ENCODE results near the gene CACNA1C. TPM values are rescaled to one million over a fixed set of nuclear protein-coding genes. Genes with fewer than 3 reads are reported as not detected.

CACNA1C gene
- total and polyA plus RNA-seq, 2 donors (not counting 1 experiment from before 2014, with no cell fraction given) = 7.6 to 11.4 TPM

DNA sequence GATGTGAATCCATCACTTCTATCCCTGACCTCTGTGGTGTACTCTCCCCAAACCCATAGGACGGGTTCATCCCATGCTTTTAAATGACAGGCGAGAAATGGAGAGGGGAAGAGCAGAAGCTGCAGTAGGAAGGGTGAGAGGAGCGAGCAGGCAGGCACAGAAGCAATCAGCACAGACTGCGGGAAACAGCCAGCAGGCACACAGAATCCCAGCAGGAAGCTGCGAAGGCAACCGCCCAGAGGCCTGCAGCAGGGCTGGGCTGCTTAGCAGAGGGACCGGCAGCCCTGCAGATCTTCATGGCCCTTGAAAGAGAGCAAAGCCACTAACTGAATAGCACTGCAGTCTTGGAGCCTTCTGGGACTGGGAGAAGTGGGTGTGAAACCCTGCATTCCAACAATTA lies 455.0 kb downstream of the CACNA1C start:
- no peak for DNase-seq (ENCODE audit: low read depth in 2 of 2)
- no peaks in the 10 kb centered on the region for H3K36me3 ChIP-seq (ENCODE audit: control insufficient read depth, insufficient read depth, low read length)
- H3K9ac ChIP-seq (ENCODE audit: insufficient read depth, low read length) = no peak overlapping the region
- no peaks in the 10 kb centered on the region for H3K4me1 ChIP-seq (ENCODE audit: control insufficient read depth, extremely low read depth, insufficient read depth, low read length)
- no peak overlapping the region for H2AFZ ChIP-seq (ENCODE audit: low read length)
- H3K79me2 ChIP-seq (ENCODE audit: control insufficient read depth, insufficient read depth, low read length) = no peaks in the 10 kb centered on the region
- no peak overlapping the region for H3K4me2 ChIP-seq (ENCODE audit: extremely low read depth, insufficient read depth, low read length)
- H3K27ac ChIP-seq (ENCODE audit: insufficient read depth, low read length) = no peak overlapping the region
- H3K4me3 ChIP-seq (replicated peaks in 1 of 4; ENCODE audit: control extremely low read depth in 1 of 4, insufficient read depth in 1 of 4, low read depth in 3 of 4, low read length in 4 of 4) = no peak overlapping the region
- H3K27me3 ChIP-seq (ENCODE audit: control insufficient read depth, insufficient read depth, low read length) = no peaks in the 10 kb centered on the region
- no peaks in the 10 kb centered on the region for H3K9me3 ChIP-seq (ENCODE audit: control insufficient read depth, insufficient read depth, low read depth, low read length)
- H4K20me1 ChIP-seq (ENCODE audit: control insufficient read depth, extremely low read depth, insufficient read depth, low read length) = no peaks in the 10 kb centered on the region
- TF ChIP-seq, protein P1, sequence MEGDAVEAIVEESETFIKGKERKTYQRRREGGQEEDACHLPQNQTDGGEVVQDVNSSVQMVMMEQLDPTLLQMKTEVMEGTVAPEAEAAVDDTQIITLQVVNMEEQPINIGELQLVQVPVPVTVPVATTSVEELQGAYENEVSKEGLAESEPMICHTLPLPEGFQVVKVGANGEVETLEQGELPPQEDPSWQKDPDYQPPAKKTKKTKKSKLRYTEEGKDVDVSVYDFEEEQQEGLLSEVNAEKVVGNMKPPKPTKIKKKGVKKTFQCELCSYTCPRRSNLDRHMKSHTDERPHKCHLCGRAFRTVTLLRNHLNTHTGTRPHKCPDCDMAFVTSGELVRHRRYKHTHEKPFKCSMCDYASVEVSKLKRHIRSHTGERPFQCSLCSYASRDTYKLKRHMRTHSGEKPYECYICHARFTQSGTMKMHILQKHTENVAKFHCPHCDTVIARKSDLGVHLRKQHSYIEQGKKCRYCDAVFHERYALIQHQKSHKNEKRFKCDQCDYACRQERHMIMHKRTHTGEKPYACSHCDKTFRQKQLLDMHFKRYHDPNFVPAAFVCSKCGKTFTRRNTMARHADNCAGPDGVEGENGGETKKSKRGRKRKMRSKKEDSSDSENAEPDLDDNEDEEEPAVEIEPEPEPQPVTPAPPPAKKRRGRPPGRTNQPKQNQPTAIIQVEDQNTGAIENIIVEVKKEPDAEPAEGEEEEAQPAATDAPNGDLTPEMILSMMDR (conservative IDR thresholded peaks at IDR 0.05 in 1 of 2, IDR thresholded peaks at IDR 0.05 in 1 of 2; ENCODE audit: low read depth in 1 of 2, low read length in 2 of 2) = no peak
- TF ChIP-seq EZH2 (IDR thresholded peaks at IDR 0.05; ENCODE audit: low read length, missing control alignments) = no peak

DNA sequence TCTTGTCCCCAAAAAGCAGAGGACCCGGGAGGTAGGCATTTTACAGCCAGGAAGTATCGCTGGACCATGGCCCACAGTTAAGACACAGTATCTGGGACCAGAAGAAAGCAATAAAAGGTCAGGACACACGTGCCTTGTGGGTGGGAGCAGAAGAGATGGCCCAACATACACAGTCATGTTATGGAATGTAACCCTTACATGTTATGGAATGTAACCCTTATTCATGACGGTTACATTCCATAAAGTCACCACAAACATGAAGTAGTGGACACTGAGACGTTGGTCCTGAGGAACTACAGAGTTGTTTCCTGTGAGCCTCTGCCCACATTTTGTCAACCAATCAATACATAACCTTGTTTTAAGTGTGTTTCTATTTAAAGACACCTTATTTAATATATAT lies 456.4 kb downstream of the CACNA1C start:
- DNase-seq (ENCODE audit: low read depth in 2 of 2) = no peak

DNA sequence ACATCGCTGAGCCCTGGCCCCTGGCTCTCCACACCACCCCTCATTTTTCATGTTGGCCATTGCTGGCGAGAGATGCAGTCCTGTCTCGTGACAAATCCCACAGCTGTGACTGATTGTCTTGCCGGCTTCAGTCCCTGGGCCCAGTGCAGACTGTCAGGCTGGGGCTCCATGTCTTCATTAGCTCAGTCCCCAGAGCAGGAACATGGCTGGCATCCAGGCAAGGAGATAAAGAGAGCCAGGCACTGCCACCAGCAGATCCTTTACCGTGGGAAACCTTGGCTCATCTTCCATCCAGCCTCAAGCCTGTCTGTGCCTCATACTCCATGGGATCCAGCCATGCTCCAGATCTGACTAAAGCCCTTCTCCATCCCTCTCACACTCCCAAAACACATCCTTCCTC lies 457.3 kb downstream of the CACNA1C start:
- no peaks in the 10 kb centered on the region for H3K4me1 ChIP-seq (ENCODE audit: control insufficient read depth, extremely low read depth, insufficient read depth, low read length)
- TF ChIP-seq, protein P1 (conservative IDR thresholded peaks at IDR 0.05 in 1 of 2, IDR thresholded peaks at IDR 0.05 in 1 of 2; ENCODE audit: low read depth in 1 of 2, low read length in 2 of 2) = no peak
- TF ChIP-seq EZH2 (IDR thresholded peaks at IDR 0.05; ENCODE audit: low read length, missing control alignments) = no peak
- no peak overlapping the region for H3K4me3 ChIP-seq (replicated peaks in 1 of 4; ENCODE audit: control extremely low read depth in 1 of 4, insufficient read depth in 1 of 4, low read depth in 3 of 4, low read length in 4 of 4)
- no peaks in the 10 kb centered on the region for H3K36me3 ChIP-seq (ENCODE audit: control insufficient read depth, insufficient read depth, low read length)
- H3K4me2 ChIP-seq (ENCODE audit: extremely low read depth, insufficient read depth, low read length) = no peak overlapping the region
- no peak overlapping the region for H3K27ac ChIP-seq (ENCODE audit: insufficient read depth, low read length)
- no peak overlapping the region for H2AFZ ChIP-seq (ENCODE audit: low read length)
- H4K20me1 ChIP-seq (ENCODE audit: control insufficient read depth, extremely low read depth, insufficient read depth, low read length) = no peaks in the 10 kb centered on the region
- H3K79me2 ChIP-seq (ENCODE audit: control insufficient read depth, insufficient read depth, low read length) = no peaks in the 10 kb centered on the region
- H3K9me3 ChIP-seq (ENCODE audit: control insufficient read depth, insufficient read depth, low read depth, low read length) = no peaks in the 10 kb centered on the region
- H3K9ac ChIP-seq (ENCODE audit: insufficient read depth, low read length) = no peak overlapping the region
- H3K27me3 ChIP-seq (ENCODE audit: control insufficient read depth, insufficient read depth, low read length) = no peaks in the 10 kb centered on the region
- no peak for DNase-seq (ENCODE audit: low read depth in 2 of 2)

More for the DNA sequence above, 456.4 kb downstream of the CACNA1C start:
- H4K20me1 ChIP-seq (ENCODE audit: control insufficient read depth, extremely low read depth, insufficient read depth, low read length) = no peaks in the 10 kb centered on the region
- no peak overlapping the region for H3K27ac ChIP-seq (ENCODE audit: insufficient read depth, low read length)
- H3K9me3 ChIP-seq (ENCODE audit: control insufficient read depth, insufficient read depth, low read depth, low read length) = no peaks in the 10 kb centered on the region
- TF ChIP-seq EZH2 (IDR thresholded peaks at IDR 0.05; ENCODE audit: low read length, missing control alignments) = no peak
- TF ChIP-seq, protein P1 (conservative IDR thresholded peaks at IDR 0.05 in 1 of 2, IDR thresholded peaks at IDR 0.05 in 1 of 2; ENCODE audit: low read depth in 1 of 2, low read length in 2 of 2) = no peak
- H3K4me1 ChIP-seq (ENCODE audit: control insufficient read depth, extremely low read depth, insufficient read depth, low read length) = no peaks in the 10 kb centered on the region
- H3K9ac ChIP-seq (ENCODE audit: insufficient read depth, low read length) = no peak overlapping the region
- H3K27me3 ChIP-seq (ENCODE audit: control insufficient read depth, insufficient read depth, low read length) = no peaks in the 10 kb centered on the region
- H3K79me2 ChIP-seq (ENCODE audit: control insufficient read depth, insufficient read depth, low read length) = no peaks in the 10 kb centered on the region
- no peaks in the 10 kb centered on the region for H3K36me3 ChIP-seq (ENCODE audit: control insufficient read depth, insufficient read depth, low read length)
- H2AFZ ChIP-seq (ENCODE audit: low read length) = no peak overlapping the region
- no peak overlapping the region for H3K4me3 ChIP-seq (replicated peaks in 1 of 4; ENCODE audit: control extremely low read depth in 1 of 4, insufficient read depth in 1 of 4, low read depth in 3 of 4, low read length in 4 of 4)
- no peak overlapping the region for H3K4me2 ChIP-seq (ENCODE audit: extremely low read depth, insufficient read depth, low read length)
